ENCODE data around the gene GRIA3.

- TF ChIP-seq CTCF (IDR thresholded peaks at IDR 0.05) (no peak), ZFX (IDR thresholded peaks at IDR 0.05; ENCODE audit: borderline replicate concordance) (no peak)
Observed at GRCh38 chrX:123350226-123350625, 166.1 kb downstream of the GRIA3 start.
